K562 (cell line): ENCODE data around the gene SMG6. TPM values are rescaled to one million over a fixed set of nuclear protein-coding genes. Genes with fewer than 3 reads are reported as not detected.

Source experiments
- ATAC-seq: fragments of 200-7000 bp; cut with Tn5 transposase; 3 replicates; pipeline ENCODE4 v1.9.1; 2020; ENCODE audit warnings: moderate library complexity
- BruUV-seq: library from RNA; stranded (reverse); fragments of 400-500 nt; replicated peaks from 2 replicates; lab custom pipeline; 2021; lab: Mats Ljungman, UMichigan
- CTCF ChIA-PET: fragments of 300-600 bp; formaldehyde crosslinking; extraction: SDS; loops from one replicate; lab custom pipeline; 2021; ENCODE audit warnings: low intra/inter-chr PET ratio; lab: Yijun Ruan, JAX
- POLR2A ChIA-PET: fragments of 300-600, 350-650 bp; sonication (Branson Sonifier 250); formaldehyde crosslinking; extraction: SDS; loops from one replicate; lab custom pipeline; 2021; ENCODE audit warnings: antibody characterized with exemption, inconsistent platforms; lab: Yijun Ruan, JAX
- DNase-seq, 4 experiments: peaks; one replicate each; pipeline versions ENCODE4 v3.0.0 to v3.0.0-alpha.2; 2011 to 2018; ENCODE audit warnings: low spot score in 3 of 4, mixed read lengths in 3 of 4; ENCODE audit errors: extremely low read depth in 1 of 4
- FAIRE-seq: peaks from 2 replicates; lab custom pipeline; 2011; peaks lifted over from hg19 to GRCh38; lab: Jason Lieb, UNC
- H2AFZ ChIP-seq: 2 replicates; pipeline ENCODE4 v1.6.0; 2011; ENCODE audit warnings: low read depth, low read length, control low read depth, inconsistent platforms
- H3K27ac ChIP-seq: fragments of 200-600 bp; 3 replicates; pipeline ENCODE4 v1.8.0; 2011; ENCODE audit warnings: low read depth, mild to moderate bottlenecking, control low read depth, inconsistent platforms, low read length, moderate library complexity, mixed read lengths; ENCODE audit errors: extremely low read depth
- H3K27me3 ChIP-seq, 2 experiments: fragments of 300-600 bp in 1 of 2; 2 replicates in 1 of 2; 3 replicates in 1 of 2; pipeline versions ENCODE4 v1.6.0 to v1.8.0; 2011; ENCODE audit warnings: inconsistent platforms in 2 of 2, low read length in 2 of 2, mild to moderate bottlenecking in 1 of 2, mixed read lengths in 1 of 2, moderate library complexity in 1 of 2; ENCODE audit not compliant: control insufficient read depth in 2 of 2, insufficient read depth in 2 of 2
- H3K36me3 ChIP-seq: fragments of 300-600 bp; 3 replicates; pipeline ENCODE4 v1.8.0; 2011; ENCODE audit warnings: mild to moderate bottlenecking, low read length, inconsistent platforms; ENCODE audit not compliant: control insufficient read depth, insufficient read depth
- H3K4me1 ChIP-seq, 2 experiments: fragments of 200-600 bp in 1 of 2; replicated peaks in 1 of 2; 2 replicates in 1 of 2; 3 replicates in 1 of 2; pipeline versions ENCODE4 v1.5.1 to v1.8.0; 2011; ENCODE audit warnings: inconsistent platforms in 2 of 2, low read length in 2 of 2, mild to moderate bottlenecking in 1 of 2, mixed read lengths in 1 of 2, moderate library complexity in 1 of 2; ENCODE audit not compliant: control insufficient read depth in 2 of 2, insufficient read depth in 2 of 2
- H3K4me2 ChIP-seq: 2 replicates; pipeline ENCODE4 v1.6.1; 2011; ENCODE audit warnings: low read length, control low read depth, inconsistent platforms, mixed read lengths; ENCODE audit not compliant: insufficient read depth
- H3K4me3 ChIP-seq: fragments of 200-600 bp; sonication (generic), shearing (Covaris generic); 2 replicates; pipeline ENCODE4 v1.5.1; 2016; ENCODE audit warnings: control low read depth, inconsistent platforms
- H3K79me2 ChIP-seq: fragments of 200-600 bp; 3 replicates; pipeline ENCODE4 v1.8.0; 2011; ENCODE audit warnings: low read length, inconsistent platforms; ENCODE audit not compliant: control insufficient read depth, insufficient read depth
- H3K9ac ChIP-seq, 2 experiments: 2 replicates each; pipeline versions ENCODE4 v1.6.0 to v1.6.1; 2011; ENCODE audit warnings: low read depth in 2 of 2, low read length in 2 of 2, control low read depth in 1 of 2, inconsistent platforms in 1 of 2, mild to moderate bottlenecking in 1 of 2, mixed read lengths in 1 of 2; ENCODE audit not compliant: insufficient read depth in 1 of 2
- H3K9me1 ChIP-seq: one replicate; pipeline ENCODE4 v1.6.0; 2011; ENCODE audit warnings: inconsistent platforms, mild to moderate bottlenecking, low read length, moderate library complexity; ENCODE audit not compliant: control insufficient read depth, insufficient read depth
- H3K9me3 ChIP-seq: replicated peaks from 2 replicates; pipeline ENCODE4 v1.5.1; 2011; ENCODE audit warnings: low read depth, low read length, inconsistent platforms; ENCODE audit not compliant: control insufficient read depth, insufficient read depth
- H4K20me1 ChIP-seq: replicated peaks from 2 replicates; pipeline ENCODE4 v1.6.1; 2011; ENCODE audit warnings: low read length, inconsistent platforms, mixed read lengths; ENCODE audit not compliant: control insufficient read depth, insufficient read depth
- ETS2 ChIP-seq: IDR thresholded peaks from 2 replicates; pipeline ENCODE4 v1.6.1; 2016; ENCODE audit warnings: borderline replicate concordance, missing genetic modification characterization, mild to moderate bottlenecking, moderate library complexity, missing compliant biosample characterization; ENCODE audit not compliant: poor library complexity, severe bottlenecking
- ETV6 ChIP-seq, 3 experiments: fragments of 150-350 bp in 1 of 3; sonication (generic) in 1 of 3; formaldehyde crosslinking in 1 of 3; IDR thresholded peaks; 2 replicates each; pipeline versions ENCODE4 v1.6.1 to v1.8.0; 2014 to 2022; ENCODE audit warnings: borderline replicate concordance in 2 of 3, low read depth in 2 of 3, antibody characterized with exemption in 1 of 3, low read length in 1 of 3, mild to moderate bottlenecking in 1 of 3, missing genetic modification reagents in 1 of 3
- JUNB ChIP-seq: fragments of 450-650 bp; formaldehyde crosslinking; conservative IDR thresholded peaks from 2 replicates; pipeline ENCODE4 v1.4.0; 2020; ENCODE audit warnings: mild to moderate bottlenecking
- NFIC ChIP-seq: fragments of 450-650 bp; IDR thresholded peaks from 2 replicates; pipeline ENCODE4 v1.6.1; 2017; ENCODE audit warnings: mild to moderate bottlenecking, inconsistent platforms
- POLR2G ChIP-seq: fragments of 200-400 bp; formaldehyde crosslinking; IDR thresholded peaks from 2 replicates; pipeline ENCODE4 v1.6.1; 2017; ENCODE audit warnings: low read depth, mild to moderate bottlenecking, antibody characterized with exemption, low read length, moderate library complexity
- SPI1 ChIP-seq: IDR thresholded peaks from 2 replicates; pipeline ENCODE4 v1.6.1; 2011; ENCODE audit warnings: low read depth, low read length, control low read depth, borderline replicate concordance
- YBX1 ChIP-seq: fragments of 450-650 bp; IDR thresholded peaks from 2 replicates; pipeline ENCODE4 v1.7.1; 2016; ENCODE audit warnings: mild to moderate bottlenecking
- ZNF785 ChIP-seq: fragments of 250-450 bp; sonication (Bioruptor Pico); IDR thresholded peaks from 2 replicates; pipeline ENCODE4 v1.4.0; 2020; ENCODE audit warnings: mild to moderate bottlenecking
- WGBS: fragments of 100-300 bp; shearing (Covaris generic); methylation state at CpG from one replicate; pipeline ENCODE4 v1.1.6; 2016; ENCODE audit warnings: low coverage, mixed read lengths; ENCODE audit not compliant: insufficient coverage; ENCODE audit errors: missing lambda C conversion rate; 5-methylcytosine and 5-hydroxymethylcytosine counted together
- in situ Hi-C: fragments of 300-500 bp; cut with MboI; formaldehyde crosslinking; loops from 4 replicates; pipeline ENCODE4 v1.15.0; 2018; ENCODE audit warnings: inconsistent platforms, mixed read lengths
- intact Hi-C: fragments of 100-400 bp; cut with micrococcal nuclease; formaldehyde crosslinking; loops from 2 replicates; pipeline ENCODE4 v1.14.2; 2022
- polyA plus RNA-seq, 8 experiments: library from polyadenylated mRNA; depleted of rRNA in 4 of 8; stranded (reverse) in 5 of 8; unstranded in 3 of 8; fragments of >200 nt; fragmentation: Nextera tagmentation in 2 of 8; fragmentation: Illumina TruSeq in 1 of 8; extraction: Ambion mirVana in 2 of 8; extraction: Trizol in 1 of 8; gene quantifications; 2 replicates each; pipeline versions ENCODE4 v1.2.1 to v1.2.3, GENCODE V29; 2011 to 2014; ENCODE audit warnings: inconsistent platforms in 1 of 8, missing spikeins in 1 of 8
- total RNA-seq, 7 experiments: library from RNA; depleted of rRNA in 6 of 7; stranded (reverse); fragments of >200 nt in 6 of 7; fragmentation: Illumina TruSeq in 2 of 7; extraction: Trizol in 2 of 7; gene quantifications; 2 replicates each; pipeline versions ENCODE4 v1.2.1 to v1.2.3, GENCODE V29; 2011 to 2021; ENCODE audit warnings: low replicate concordance in 1 of 7
- TF ChIP-seq, protein P1 (sequence below): fragments of 450-650 bp; formaldehyde crosslinking; IDR thresholded peaks from 2 replicates; pipeline ENCODE4 v1.4.0; 2020; ENCODE audit warnings: mild to moderate bottlenecking
- TF ChIP-seq, protein P2 (sequence below): fragments of 250-450 bp; sonication (Bioruptor Pico); IDR thresholded peaks from 2 replicates; pipeline ENCODE4 v1.8.0; 2022; ENCODE audit warnings: moderate library complexity, mild to moderate bottlenecking, inconsistent platforms
- TF ChIP-seq, protein P3 (sequence below): fragments of 250-450 bp; sonication (Bioruptor Pico); IDR thresholded peaks from 2 replicates; pipeline ENCODE4 v1.9.0; 2021; ENCODE audit warnings: mild to moderate bottlenecking
- TF ChIP-seq, protein P4 (sequence below): fragments of 450-650 bp; IDR thresholded peaks from 2 replicates; pipeline ENCODE4 v1.7.1; 2018; ENCODE audit warnings: mild to moderate bottlenecking, low read depth; ENCODE audit not compliant: partially characterized antibody
- TF ChIP-seq, protein P5 (sequence below): sonication (generic); formaldehyde crosslinking; IDR thresholded peaks from 2 replicates; pipeline ENCODE4 v1.8.0; 2022; ENCODE audit warnings: mild to moderate bottlenecking, missing genetic modification reagents

SMG6 gene
- total and polyA plus RNA-seq, 9 of the 15 experiments (the other 6 are each of a cell fraction or from before 2014, with no cell fraction given) = 0.44 to 13.9 (median 6.0) TPM

DNA sequence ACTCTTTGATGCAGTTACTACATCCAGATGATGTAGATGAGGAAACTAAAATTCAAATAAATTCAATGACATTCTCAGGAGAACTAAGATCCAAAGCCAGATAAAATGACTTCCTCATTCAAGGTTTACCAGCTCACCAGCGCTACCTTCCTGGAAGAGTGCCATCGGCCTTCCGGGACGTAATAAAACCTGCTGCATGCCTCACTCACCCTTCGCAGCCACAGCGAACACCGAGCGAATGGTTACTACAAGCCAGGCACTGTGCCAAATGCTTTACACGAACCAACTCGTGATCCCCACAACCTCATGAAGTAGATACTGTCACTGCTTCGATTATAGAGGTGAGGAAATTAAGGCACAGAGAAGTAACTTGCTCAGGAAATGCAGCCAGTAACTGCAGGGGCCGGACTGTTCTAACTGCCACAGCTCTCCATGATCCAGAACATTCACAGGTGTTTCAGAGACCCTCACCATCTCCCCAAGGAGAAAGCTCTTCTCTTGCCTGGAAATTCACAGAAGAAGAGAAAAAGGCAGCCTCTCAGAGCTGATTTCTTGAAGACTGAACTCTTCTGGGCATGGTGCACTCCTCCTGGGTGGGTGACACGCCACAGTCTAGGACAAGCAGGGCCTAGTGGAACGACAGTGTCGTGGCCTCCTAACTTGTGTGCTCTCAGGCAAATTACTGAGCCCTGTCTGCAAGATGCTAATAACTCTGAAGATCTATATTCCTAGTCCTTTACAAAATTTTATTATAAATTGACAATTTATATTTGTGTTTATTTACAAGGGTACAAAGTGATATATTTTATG is 201.9 kb downstream of the SMG6 start:
- peaks cover 6% of the 10 kb centered on the region in 2 experiments; a peak in 3 of 5 replicates for H3K4me1 ChIP-seq
- no peak overlapping the region for H3K27ac ChIP-seq
- DNase-seq (peak in 1 of 4 experiments; percentile 44), ATAC-seq (no peak), FAIRE-seq (no peak)
- no peaks in the 10 kb centered on the region for H3K27me3 ChIP-seq
- no TSS peak for BruUV-seq
- ChIA-PET POLR2A (interaction anchor here (0.9 kb wide), 1 partner anchor 19 kb away, joined by 3 read pairs; no protein-coding TSS in a partner anchor), CTCF (no interaction called here)
- no peaks in the 10 kb centered on the region for H3K36me3 ChIP-seq
- intact Hi-C loops = no loop called here
- H3K9ac ChIP-seq = peak overlapping the region in 1 of 2 experiments; percentile 71; a peak in 1 of 4 replicates
- peak overlapping the region; percentile 18; the same call in 1 of the 2 replicates for H3K4me2 ChIP-seq
- WGBS = 39% methylated on average over 15 of the region's 15 CpGs
- no peak overlapping the region for H3K4me3 ChIP-seq
- H4K20me1 ChIP-seq = no peaks in the 10 kb centered on the region
- no peaks in the 10 kb centered on the region for H3K79me2 ChIP-seq
- no peaks in the 10 kb centered on the region for H3K9me3 ChIP-seq
- H3K9me1 ChIP-seq = no peaks in the 10 kb centered on the region
- H2AFZ ChIP-seq = no peak overlapping the region
- in situ Hi-C loops = no loop called here
- no peak for TF ChIP-seq JUNB (CRISPR knock-in tag)
- TF ChIP-seq NFIC = peak; percentile 75
- TF ChIP-seq, protein P1, sequence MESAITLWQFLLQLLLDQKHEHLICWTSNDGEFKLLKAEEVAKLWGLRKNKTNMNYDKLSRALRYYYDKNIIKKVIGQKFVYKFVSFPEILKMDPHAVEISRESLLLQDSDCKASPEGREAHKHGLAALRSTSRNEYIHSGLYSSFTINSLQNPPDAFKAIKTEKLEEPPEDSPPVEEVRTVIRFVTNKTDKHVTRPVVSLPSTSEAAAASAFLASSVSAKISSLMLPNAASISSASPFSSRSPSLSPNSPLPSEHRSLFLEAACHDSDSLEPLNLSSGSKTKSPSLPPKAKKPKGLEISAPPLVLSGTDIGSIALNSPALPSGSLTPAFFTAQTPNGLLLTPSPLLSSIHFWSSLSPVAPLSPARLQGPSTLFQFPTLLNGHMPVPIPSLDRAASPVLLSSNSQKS (CRISPR knock-in tag) = no peak
- TF ChIP-seq POLR2G = no peak
- TF ChIP-seq, protein P2, sequence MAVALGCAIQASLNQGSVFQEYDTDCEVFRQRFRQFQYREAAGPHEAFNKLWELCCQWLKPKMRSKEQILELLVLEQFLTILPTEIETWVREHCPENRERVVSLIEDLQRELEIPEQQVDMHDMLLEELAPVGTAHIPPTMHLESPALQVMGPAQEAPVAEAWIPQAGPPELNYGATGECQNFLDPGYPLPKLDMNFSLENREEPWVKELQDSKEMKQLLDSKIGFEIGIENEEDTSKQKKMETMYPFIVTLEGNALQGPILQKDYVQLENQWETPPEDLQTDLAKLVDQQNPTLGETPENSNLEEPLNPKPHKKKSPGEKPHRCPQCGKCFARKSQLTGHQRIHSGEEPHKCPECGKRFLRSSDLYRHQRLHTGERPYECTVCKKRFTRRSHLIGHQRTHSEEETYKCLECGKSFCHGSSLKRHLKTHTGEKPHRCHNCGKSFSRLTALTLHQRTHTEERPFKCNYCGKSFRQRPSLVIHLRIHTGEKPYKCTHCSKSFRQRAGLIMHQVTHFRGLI (CRISPR knock-in tag) = no peak
- no peak for TF ChIP-seq ZNF785
- TF ChIP-seq, protein P3, sequence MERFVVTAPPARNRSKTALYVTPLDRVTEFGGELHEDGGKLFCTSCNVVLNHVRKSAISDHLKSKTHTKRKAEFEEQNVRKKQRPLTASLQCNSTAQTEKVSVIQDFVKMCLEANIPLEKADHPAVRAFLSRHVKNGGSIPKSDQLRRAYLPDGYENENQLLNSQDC (CRISPR knock-in tag) = no peak
- no peak for TF ChIP-seq YBX1
- TF ChIP-seq, protein P4, sequence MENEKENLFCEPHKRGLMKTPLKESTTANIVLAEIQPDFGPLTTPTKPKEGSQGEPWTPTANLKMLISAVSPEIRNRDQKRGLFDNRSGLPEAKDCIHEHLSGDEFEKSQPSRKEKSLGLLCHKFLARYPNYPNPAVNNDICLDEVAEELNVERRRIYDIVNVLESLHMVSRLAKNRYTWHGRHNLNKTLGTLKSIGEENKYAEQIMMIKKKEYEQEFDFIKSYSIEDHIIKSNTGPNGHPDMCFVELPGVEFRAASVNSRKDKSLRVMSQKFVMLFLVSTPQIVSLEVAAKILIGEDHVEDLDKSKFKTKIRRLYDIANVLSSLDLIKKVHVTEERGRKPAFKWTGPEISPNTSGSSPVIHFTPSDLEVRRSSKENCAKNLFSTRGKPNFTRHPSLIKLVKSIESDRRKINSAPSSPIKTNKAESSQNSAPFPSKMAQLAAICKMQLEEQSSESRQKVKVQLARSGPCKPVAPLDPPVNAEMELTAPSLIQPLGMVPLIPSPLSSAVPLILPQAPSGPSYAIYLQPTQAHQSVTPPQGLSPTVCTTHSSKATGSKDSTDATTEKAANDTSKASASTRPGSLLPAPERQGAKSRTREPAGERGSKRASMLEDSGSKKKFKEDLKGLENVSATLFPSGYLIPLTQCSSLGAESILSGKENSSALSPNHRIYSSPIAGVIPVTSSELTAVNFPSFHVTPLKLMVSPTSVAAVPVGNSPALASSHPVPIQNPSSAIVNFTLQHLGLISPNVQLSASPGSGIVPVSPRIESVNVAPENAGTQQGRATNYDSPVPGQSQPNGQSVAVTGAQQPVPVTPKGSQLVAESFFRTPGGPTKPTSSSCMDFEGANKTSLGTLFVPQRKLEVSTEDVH = no peak
- no peak for TF ChIP-seq ETS2 (tag)
- peak; percentile 91 for TF ChIP-seq SPI1
- 0 out of 4 replicates have a peak, but pooled peaks of 1 of the 2 experiments have one; percentile 55 for TF ChIP-seq ETV6 (IDR thresholded peaks at IDR 0.05; ENCODE audit: borderline replicate concordance in 1 of 2, low read depth in 2 of 2, low read length in 1 of 2)
- TF ChIP-seq ETV6 (CRISPR knock-in tag; IDR thresholded peaks at IDR 0.05; ENCODE audit: borderline replicate concordance) = no peak
- TF ChIP-seq, protein P5, sequence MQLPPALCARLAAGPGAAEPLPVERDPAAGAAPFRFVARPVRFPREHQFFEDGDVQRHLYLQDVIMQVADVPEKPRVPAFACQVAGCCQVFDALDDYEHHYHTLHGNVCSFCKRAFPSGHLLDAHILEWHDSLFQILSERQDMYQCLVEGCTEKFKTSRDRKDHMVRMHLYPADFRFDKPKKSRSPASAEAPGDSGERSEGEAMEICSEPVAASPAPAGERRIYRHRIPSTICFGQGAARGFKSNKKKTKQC = no peak
